HUES48 (cell line): ENCODE measurements around the gene MACROD2.
A peak's percentile ranks its signal among the peaks of the same experiment; 100 is the strongest.

ENCODE experiments used
- H3K27ac ChIP-seq: one replicate; pipeline ENCODE4 v1.7.0; 2013; ENCODE audit warnings: low read depth, low read length, inconsistent platforms
- H3K27me3 ChIP-seq: 2 replicates; pipeline ENCODE4 v1.6.1; 2013; ENCODE audit warnings: mild to moderate bottlenecking, low read length; ENCODE audit not compliant: control insufficient read depth, insufficient read depth
- H3K36me3 ChIP-seq: 2 replicates; pipeline ENCODE4 v1.6.1; 2013; ENCODE audit warnings: low read length; ENCODE audit not compliant: control insufficient read depth, insufficient read depth
- H3K4me1 ChIP-seq: 2 replicates; pipeline ENCODE4 v1.6.1; 2013; ENCODE audit warnings: mild to moderate bottlenecking, low read length; ENCODE audit not compliant: control insufficient read depth, insufficient read depth
- H3K4me3 ChIP-seq: 2 replicates; pipeline ENCODE4 v1.5.1; 2013; ENCODE audit warnings: mild to moderate bottlenecking, low read depth, low read length
- H3K9ac ChIP-seq: 2 replicates; pipeline ENCODE4 v1.6.1; 2013; ENCODE audit warnings: mild to moderate bottlenecking, low read depth, low read length, moderate library complexity
- H3K9me3 ChIP-seq: 2 replicates; pipeline ENCODE4 v1.6.1; 2013; ENCODE audit warnings: low read length; ENCODE audit not compliant: control insufficient read depth, insufficient read depth

The MACROD2 gene

GRCh38 chr20:16013631-16014030 lies 2018.3 kb downstream of the MACROD2 start:
- Histone ChIP-seq H3K9me3 (no peaks in the 10 kb centered on the region), H3K4me1 (no peaks in the 10 kb centered on the region)

GRCh38 chr20:16014436-16014835 lies 2019.1 kb downstream of the MACROD2 start:
- Histone ChIP-seq H3K9me3 (no peaks in the 10 kb centered on the region), H3K36me3 (no peaks in the 10 kb centered on the region), H3K4me1 (no peaks in the 10 kb centered on the region), H3K27me3 (no peaks in the 10 kb centered on the region), H3K27ac (no peak overlapping the region), H3K4me3 (no peak overlapping the region), H3K9ac (no peak overlapping the region)

More at GRCh38 chr20:16013631-16014030, 2018.3 kb downstream of the MACROD2 start:
- Histone ChIP-seq H3K27ac (no peak overlapping the region), H3K36me3 (no peaks in the 10 kb centered on the region), H3K4me3 (no peak overlapping the region), H3K27me3 (no peaks in the 10 kb centered on the region), H3K9ac (no peak overlapping the region)

GRCh38 chr20:16017656-16018055 lies 2022.3 kb downstream of the MACROD2 start:
- H3K4me1 ChIP-seq: no peaks in the 10 kb centered on the region
- no peaks in the 10 kb centered on the region for H3K36me3 ChIP-seq
- no peak overlapping the region for H3K27ac ChIP-seq
- H3K27me3 ChIP-seq: no peaks in the 10 kb centered on the region
- H3K9ac ChIP-seq: no peak overlapping the region
- H3K9me3 ChIP-seq: no peaks in the 10 kb centered on the region
- no peak overlapping the region for H3K4me3 ChIP-seq

DNA sequence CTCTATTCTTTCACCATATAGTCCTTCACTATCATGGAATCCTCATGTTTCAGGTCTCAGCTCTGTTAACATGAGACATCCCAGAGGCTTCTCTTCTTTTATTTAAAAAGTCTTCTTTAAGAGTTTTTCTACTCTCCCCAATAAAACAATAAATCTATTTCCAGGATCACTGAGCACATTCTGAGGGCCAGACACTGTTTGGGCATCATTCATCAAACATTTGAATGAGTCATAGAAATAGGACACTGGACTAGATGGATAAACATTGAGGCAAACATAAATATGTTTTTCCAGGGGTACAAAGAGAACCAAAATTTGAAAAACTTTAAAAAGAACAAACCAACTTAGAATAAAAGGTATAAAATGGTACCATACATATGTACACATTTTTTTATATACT lies 2023.6 kb downstream of the MACROD2 start:
- H3K9ac ChIP-seq: no peak overlapping the region
- H3K27ac ChIP-seq: no peak overlapping the region
- no peak overlapping the region for H3K4me3 ChIP-seq
- H3K9me3 ChIP-seq: no peaks in the 10 kb centered on the region
- H3K4me1 ChIP-seq: no peaks in the 10 kb centered on the region
- no peaks in the 10 kb centered on the region for H3K27me3 ChIP-seq
- H3K36me3 ChIP-seq: no peaks in the 10 kb centered on the region

- Histone ChIP-seq H3K9ac (no peak overlapping the region), H3K36me3 (no peaks in the 10 kb centered on the region), H3K9me3 (no peaks in the 10 kb centered on the region), H3K4me1 (no peaks in the 10 kb centered on the region), H3K27ac (no peak overlapping the region), H3K27me3 (no peaks in the 10 kb centered on the region), H3K4me3 (no peak overlapping the region)
These were observed 2025.7 kb downstream of the MACROD2 start for GRCh38 chr20:16020971-16021370.

DNA sequence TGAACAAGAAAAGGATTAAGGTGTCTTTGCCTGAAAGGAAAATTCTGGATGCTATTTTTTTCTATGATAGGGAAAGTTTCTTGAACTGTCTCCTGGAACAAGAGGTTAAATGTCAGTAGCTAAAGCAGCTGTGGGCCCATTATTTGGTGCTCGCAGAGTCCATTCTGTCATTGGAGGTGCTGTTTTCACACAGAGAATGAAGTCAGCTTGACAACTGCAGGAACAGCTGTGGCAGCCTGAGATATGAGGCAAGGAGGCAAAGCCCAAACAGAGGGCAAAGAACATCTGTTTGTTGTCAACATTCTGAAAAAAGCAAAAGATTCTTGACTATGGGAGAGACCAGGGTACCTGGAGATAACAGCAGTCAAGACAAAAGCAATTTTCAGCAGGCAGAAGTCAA lies 2029.8 kb downstream of the MACROD2 start:
- Histone ChIP-seq H3K9ac (no peak overlapping the region), H3K4me1 (peaks cover 17% of the 10 kb centered on the region), H3K36me3 (no peaks in the 10 kb centered on the region), H3K27ac (no peak overlapping the region), H3K4me3 (no peak overlapping the region), H3K9me3 (no peaks in the 10 kb centered on the region), H3K27me3 (no peaks in the 10 kb centered on the region)

- H3K4me3 ChIP-seq: no peak overlapping the region
- no peaks in the 10 kb centered on the region for H3K36me3 ChIP-seq
- H3K9me3 ChIP-seq: no peaks in the 10 kb centered on the region
- peak overlapping the region; percentile 65 for H3K27ac ChIP-seq
- H3K9ac ChIP-seq: no peak overlapping the region
- no peaks in the 10 kb centered on the region for H3K27me3 ChIP-seq
- peaks cover 17% of the 10 kb centered on the region for H3K4me1 ChIP-seq
These were observed 2032.4 kb downstream of the MACROD2 start for GRCh38 chr20:16027686-16028085.

- Histone ChIP-seq H3K4me1 (peaks cover 17% of the 10 kb centered on the region), H3K9ac (no peak overlapping the region), H3K36me3 (no peaks in the 10 kb centered on the region), H3K27ac (no peak overlapping the region), H3K27me3 (no peaks in the 10 kb centered on the region), H3K4me3 (no peak overlapping the region), H3K9me3 (no peaks in the 10 kb centered on the region)
These were observed 2033.6 kb downstream of the MACROD2 start for GRCh38 chr20:16028923-16029322.

DNA sequence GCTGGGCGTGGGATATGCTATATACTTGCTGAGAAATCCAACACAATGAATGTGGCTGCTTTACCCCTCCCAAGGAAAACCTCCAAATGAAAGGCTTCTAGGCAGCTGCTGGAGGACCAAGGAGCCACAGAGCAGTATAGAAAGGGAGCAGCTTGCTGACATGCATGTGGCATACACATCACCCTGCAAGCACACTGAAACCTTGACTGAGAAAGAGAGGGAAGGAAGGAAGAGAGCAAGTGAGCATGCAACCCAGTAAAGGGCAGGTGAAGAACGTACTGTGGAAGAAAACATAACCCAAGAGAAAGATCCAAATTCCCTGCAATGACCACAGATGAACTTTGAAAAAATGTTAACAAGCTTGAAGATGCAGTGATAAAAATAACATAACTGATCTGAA lies 2034.9 kb downstream of the MACROD2 start:
- peaks cover 18% of the 10 kb centered on the region for H3K4me1 ChIP-seq
- no peak overlapping the region for H3K9ac ChIP-seq
- H3K36me3 ChIP-seq: no peaks in the 10 kb centered on the region
- H3K27me3 ChIP-seq: no peaks in the 10 kb centered on the region
- H3K4me3 ChIP-seq: no peak overlapping the region
- H3K27ac ChIP-seq: no peak overlapping the region
- no peaks in the 10 kb centered on the region for H3K9me3 ChIP-seq

- no peak overlapping the region for H3K27ac ChIP-seq
- no peaks in the 10 kb centered on the region for H3K27me3 ChIP-seq
- H3K4me1 ChIP-seq: 0 out of 2 replicates have a peak, but pooled peaks cover 7% of the 10 kb centered on the region
- no peaks in the 10 kb centered on the region for H3K36me3 ChIP-seq
- H3K9me3 ChIP-seq: no peaks in the 10 kb centered on the region
- no peak overlapping the region for H3K9ac ChIP-seq
- H3K4me3 ChIP-seq: no peak overlapping the region
These were observed 2040.3 kb downstream of the MACROD2 start for GRCh38 chr20:16035576-16035975.

GRCh38 chr20:16036331-16036730 lies 2041.0 kb downstream of the MACROD2 start:
- Histone ChIP-seq H3K27ac (no peak overlapping the region), H3K27me3 (no peaks in the 10 kb centered on the region), H3K4me1 (0 out of 2 replicates have a peak, but pooled peaks cover 7% of the 10 kb centered on the region), H3K36me3 (no peaks in the 10 kb centered on the region), H3K9ac (no peak overlapping the region), H3K9me3 (no peaks in the 10 kb centered on the region), H3K4me3 (no peak overlapping the region)

DNA sequence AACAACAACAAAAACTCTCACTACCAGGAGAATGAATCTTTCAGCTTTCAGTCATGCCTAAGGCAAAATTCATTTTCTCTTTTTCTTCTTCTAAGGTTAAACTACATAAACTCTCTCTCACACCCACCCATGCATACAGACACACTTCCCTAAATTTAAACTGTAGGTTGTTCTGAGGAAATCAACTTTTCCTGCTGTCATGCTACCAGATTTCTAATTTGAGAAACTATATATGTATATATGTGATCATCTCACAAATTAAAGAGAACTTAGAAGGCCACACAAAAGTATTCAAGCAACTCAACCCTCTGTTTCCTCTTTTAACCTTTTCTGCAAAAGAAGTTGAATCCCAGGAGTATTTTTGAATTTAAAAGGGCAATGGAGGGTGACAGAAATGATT lies 2045.4 kb downstream of the MACROD2 start:
- H3K4me1 ChIP-seq: 0 out of 2 replicates have a peak, but pooled peaks cover under 1% of the 10 kb centered on the region
- H3K27ac ChIP-seq: no peak overlapping the region
- no peak overlapping the region for H3K9ac ChIP-seq
- no peak overlapping the region for H3K4me3 ChIP-seq
- no peaks in the 10 kb centered on the region for H3K27me3 ChIP-seq
- no peaks in the 10 kb centered on the region for H3K36me3 ChIP-seq
- H3K9me3 ChIP-seq: no peaks in the 10 kb centered on the region
